Stimulated activated naive CD8-positive, alpha-beta T cell treated with anti-CD3 and anti-CD28 coated beads, Interleukin-15, amount 100 ng/mL, for 72 hours (primary cell): ENCODE data around the gene SLC66A2.
"Not testable (repeated sequence)": the region's sequence is repeated elsewhere in the genome, so short reads cannot be mapped to it uniquely, and the experiment has no call there.

ENCODE experiments used
- ATAC-seq: fragments of 150-1000 bp; cut with Tn5 transposase; 2 replicates; pipeline ENCODE4 v1.10.0; 2021; ENCODE audit warnings: mild to moderate bottlenecking, moderate library complexity
- DNase-seq, 2 donors: peaks; one replicate each; pipeline ENCODE4 v3.0.0; 2021 to 2022
- H3K27ac Mint-ChIP-seq, 2 donors: one replicate each; pipeline ENCODE4 v1.8.0; 2022; ENCODE audit warnings: mild to moderate bottlenecking in 2 of 2, mixed read lengths in 2 of 2, moderate library complexity in 2 of 2
- H3K27me3 Mint-ChIP-seq: one replicate; pipeline ENCODE4 v1.8.0; 2022; ENCODE audit warnings: mixed read lengths
- H3K4me1 Mint-ChIP-seq: one replicate; pipeline ENCODE4 v1.8.0; 2022; ENCODE audit warnings: mild to moderate bottlenecking, mixed read lengths
- H3K4me3 Mint-ChIP-seq, 2 donors: one replicate each; pipeline ENCODE4 v1.8.0; 2022; ENCODE audit warnings: mild to moderate bottlenecking in 2 of 2, mixed read lengths in 2 of 2, moderate library complexity in 1 of 2
- H3K9me3 Mint-ChIP-seq, 2 donors: one replicate each; pipeline ENCODE4 v1.8.0; 2022; ENCODE audit warnings: mixed read lengths in 2 of 2

Gene SLC66A2

GRCh38 chr18:79871026-79871390 lies 80.4 kb downstream of the SLC66A2 start:
- Mint-ChIP-seq H3K27me3 (no peaks in the 10 kb centered on the region), H3K9me3 (no peaks in the 10 kb centered on the region), H3K4me1 (no peaks in the 10 kb centered on the region), H3K4me3 (no peak overlapping the region), H3K27ac (no peak overlapping the region)
- ATAC-seq = no peak
- no peak for DNase-seq

- Mint-ChIP-seq H3K27ac (no peak overlapping the region), H3K27me3 (no peaks in the 10 kb centered on the region), H3K4me3 (no peak overlapping the region), H3K4me1 (no peaks in the 10 kb centered on the region), H3K9me3 (no peaks in the 10 kb centered on the region)
- DNase-seq = no peak
- no peak for ATAC-seq
Measured at GRCh38 chr18:79870301-79871025, 81.0 kb downstream of the SLC66A2 start.

GRCh38 chr18:79869591-79870300 lies 81.7 kb downstream of the SLC66A2 start:
- H3K4me1 Mint-ChIP-seq = no peaks in the 10 kb centered on the region
- ATAC-seq (no peak), DNase-seq (no peak)
- no peaks in the 10 kb centered on the region for H3K9me3 Mint-ChIP-seq
- no peaks in the 10 kb centered on the region for H3K27me3 Mint-ChIP-seq
- no peak overlapping the region for H3K4me3 Mint-ChIP-seq
- no peak overlapping the region for H3K27ac Mint-ChIP-seq

DNA sequence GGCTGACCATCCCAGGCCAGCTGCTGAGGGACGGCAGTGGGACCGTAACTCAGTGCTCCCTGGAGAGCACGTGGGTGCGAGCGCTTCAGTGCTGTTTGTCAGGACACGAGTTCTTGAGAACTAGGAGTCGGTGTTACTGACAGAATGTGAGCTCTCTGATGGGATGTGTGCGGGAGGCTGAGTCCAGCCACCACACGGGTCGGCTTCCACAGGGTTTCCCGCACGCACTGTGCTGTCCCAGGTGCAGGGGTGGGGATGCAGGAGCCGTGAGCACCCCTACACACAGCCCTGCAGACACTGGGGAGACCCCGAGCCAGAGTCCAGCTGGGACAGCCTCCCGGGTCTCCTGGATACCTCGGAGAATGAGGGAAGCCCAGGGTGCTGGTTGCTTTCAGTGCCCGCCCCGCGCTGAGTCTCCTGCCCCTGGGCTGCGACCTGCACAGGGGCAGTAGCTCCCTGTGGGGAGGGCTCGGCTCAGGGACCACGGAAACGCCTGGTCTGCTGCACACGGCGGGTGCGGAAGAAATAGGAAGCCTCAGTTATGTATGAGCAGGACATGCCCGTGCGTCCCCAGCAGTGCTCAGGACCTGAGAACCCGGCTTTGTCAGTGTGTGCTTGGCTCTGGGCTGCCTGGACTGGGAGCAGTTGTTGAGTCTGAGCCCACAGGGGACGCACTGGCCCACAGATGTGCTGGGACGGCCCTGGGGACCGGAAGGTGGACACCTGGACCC lies 82.5 kb downstream of the SLC66A2 start:
- no peaks in the 10 kb centered on the region for H3K27me3 Mint-ChIP-seq
- ATAC-seq = peak; percentile 8
- no peaks in the 10 kb centered on the region for H3K9me3 Mint-ChIP-seq
- no peak overlapping the region for H3K27ac Mint-ChIP-seq
- H3K4me3 Mint-ChIP-seq = no peak overlapping the region
- no peaks in the 10 kb centered on the region for H3K4me1 Mint-ChIP-seq
- no peak for DNase-seq

GRCh38 chr18:79868168-79868784 lies 83.2 kb downstream of the SLC66A2 start:
- Mint-ChIP-seq H3K9me3 (no peaks in the 10 kb centered on the region), H3K27ac (no peak overlapping the region), H3K27me3 (no peaks in the 10 kb centered on the region), H3K4me3 (no peak overlapping the region), H3K4me1 (no peaks in the 10 kb centered on the region)
- ATAC-seq (no peak), DNase-seq (no peak)

DNA sequence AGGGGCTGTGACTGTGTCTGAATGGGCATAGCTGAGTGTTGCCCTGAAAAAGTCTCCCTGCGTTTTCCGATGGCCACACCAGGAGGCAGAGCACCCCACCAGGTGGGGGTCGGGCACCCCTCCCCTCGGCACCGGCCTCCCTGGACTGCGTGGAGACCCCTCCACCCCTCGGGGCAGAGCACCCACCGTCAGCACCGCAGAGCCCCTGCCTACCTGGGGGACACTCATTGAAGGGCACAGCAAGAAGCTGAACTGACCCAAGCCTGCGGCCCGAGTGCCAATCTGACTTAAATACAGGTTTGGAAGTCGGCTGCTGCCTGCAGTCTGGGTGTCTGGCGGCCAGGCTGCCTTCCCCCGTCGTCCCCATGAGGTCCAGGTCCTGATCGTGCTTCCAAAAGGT lies 83.8 kb downstream of the SLC66A2 start:
- DNase-seq (no peak), ATAC-seq (no peak)
- no peak overlapping the region for H3K4me3 Mint-ChIP-seq
- peaks cover 0 to under 1% of the 10 kb centered on the region in 2 donors for H3K9me3 Mint-ChIP-seq
- H3K27ac Mint-ChIP-seq = no peak overlapping the region
- H3K27me3 Mint-ChIP-seq = peaks cover 3% of the 10 kb centered on the region
- H3K4me1 Mint-ChIP-seq = no peaks in the 10 kb centered on the region

DNA sequence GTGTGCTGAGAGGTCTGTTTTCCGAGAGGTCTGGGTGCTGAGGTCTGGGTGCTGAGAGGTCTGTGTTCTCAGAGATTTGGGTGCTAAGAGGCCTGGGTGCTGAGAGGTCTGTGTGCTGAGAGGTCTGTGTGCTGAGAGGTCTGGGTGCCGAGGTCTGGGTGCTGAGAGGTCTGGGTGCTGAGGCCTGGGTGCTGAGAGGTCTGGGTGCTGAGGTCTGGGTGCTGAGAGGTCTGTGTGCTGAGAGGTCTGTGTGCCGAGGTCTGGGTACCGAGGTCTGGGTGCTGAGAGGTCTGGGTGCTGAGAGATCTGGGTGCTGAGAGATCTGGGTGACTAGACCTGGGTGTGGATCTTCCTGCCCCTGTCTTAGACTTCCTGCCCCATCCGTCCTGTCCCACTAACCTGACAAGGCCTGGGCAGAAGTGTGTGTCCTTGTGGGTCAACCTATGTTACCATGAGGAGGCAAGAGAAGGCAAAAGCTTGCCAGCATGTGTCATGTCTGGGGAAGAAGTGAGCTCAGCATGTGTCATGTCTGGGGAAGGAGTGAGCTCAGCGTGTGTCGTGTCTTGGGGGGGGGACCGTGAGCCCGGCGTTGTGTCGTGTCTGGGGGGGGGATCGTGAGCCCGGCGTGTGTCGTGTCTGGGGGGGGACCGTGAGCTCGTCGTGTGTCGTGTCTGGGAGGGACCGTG lies 84.4 kb downstream of the SLC66A2 start:
- peaks cover 0 to 7% of the 10 kb centered on the region in 2 donors for H3K9me3 Mint-ChIP-seq
- H3K27me3 Mint-ChIP-seq = peaks cover 9% of the 10 kb centered on the region
- no peaks in the 10 kb centered on the region for H3K4me1 Mint-ChIP-seq
- DNase-seq (no peak), ATAC-seq (no peak)
- H3K4me3 Mint-ChIP-seq = no peak overlapping the region
- H3K27ac Mint-ChIP-seq = no peak overlapping the region

- H3K4me3 Mint-ChIP-seq, ATAC-seq, H3K27ac Mint-ChIP-seq, DNase-seq, H3K4me1 Mint-ChIP-seq: not testable (repeated sequence)
- Mint-ChIP-seq H3K27me3 (peaks cover 11% of the 10 kb centered on the region), H3K9me3 (peaks cover 5 to 15% of the 10 kb centered on the region in 2 donors)
Measured at GRCh38 chr18:79865951-79866350, 85.5 kb downstream of the SLC66A2 start.

- H3K4me3 Mint-ChIP-seq, DNase-seq, ATAC-seq, H3K4me1 Mint-ChIP-seq, H3K27ac Mint-ChIP-seq: not testable (repeated sequence)
- H3K9me3 Mint-ChIP-seq = peaks cover 5 to 15% of the 10 kb centered on the region in 2 donors
- H3K27me3 Mint-ChIP-seq = peaks cover 11% of the 10 kb centered on the region
Measured at GRCh38 chr18:79864955-79865354, 86.5 kb downstream of the SLC66A2 start.

DNA sequence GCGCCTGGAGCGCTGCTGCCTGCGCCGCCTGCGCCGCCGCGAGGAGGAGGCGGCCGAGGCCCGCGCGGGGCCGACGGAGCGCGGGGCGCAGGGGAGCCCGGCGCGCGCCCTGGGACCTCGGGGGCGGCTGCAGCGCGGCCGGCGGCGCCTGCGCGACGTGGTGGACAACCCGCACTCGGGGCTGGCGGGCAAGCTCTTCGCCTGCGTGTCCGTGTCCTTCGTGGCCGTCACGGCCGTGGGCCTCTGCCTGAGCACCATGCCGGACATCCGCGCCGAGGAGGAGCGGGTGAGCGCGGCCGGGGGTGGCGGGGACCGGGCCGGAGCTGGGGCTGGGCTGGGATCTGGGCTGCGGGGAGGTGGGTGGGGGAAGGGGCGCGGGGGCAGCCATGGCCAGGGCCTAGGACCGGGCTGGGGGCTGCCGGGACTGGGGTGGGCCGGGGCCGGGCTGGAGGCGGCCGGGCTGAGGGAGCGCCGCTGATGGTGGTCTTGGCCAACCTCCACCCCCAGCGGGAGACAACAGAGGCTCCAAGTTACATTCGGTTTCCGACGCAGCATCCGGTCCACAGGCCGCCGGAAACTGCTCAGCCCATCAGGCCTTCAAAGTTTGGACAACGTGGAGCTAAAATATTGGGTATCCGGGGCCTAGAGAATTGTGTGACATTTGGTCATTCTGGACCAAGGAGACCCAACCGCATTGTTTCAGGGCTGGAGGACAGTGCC lies 87.3 kb downstream of the SLC66A2 start:
- peak; percentile 56 for ATAC-seq
- Mint-ChIP-seq H3K27ac (no peak overlapping the region), H3K4me1 (no peaks in the 10 kb centered on the region), H3K27me3 (peaks cover 12% of the 10 kb centered on the region), H3K4me3 (no peak overlapping the region), H3K9me3 (peaks cover 5 to 15% of the 10 kb centered on the region in 2 donors)
- DNase-seq = no peak

DNA sequence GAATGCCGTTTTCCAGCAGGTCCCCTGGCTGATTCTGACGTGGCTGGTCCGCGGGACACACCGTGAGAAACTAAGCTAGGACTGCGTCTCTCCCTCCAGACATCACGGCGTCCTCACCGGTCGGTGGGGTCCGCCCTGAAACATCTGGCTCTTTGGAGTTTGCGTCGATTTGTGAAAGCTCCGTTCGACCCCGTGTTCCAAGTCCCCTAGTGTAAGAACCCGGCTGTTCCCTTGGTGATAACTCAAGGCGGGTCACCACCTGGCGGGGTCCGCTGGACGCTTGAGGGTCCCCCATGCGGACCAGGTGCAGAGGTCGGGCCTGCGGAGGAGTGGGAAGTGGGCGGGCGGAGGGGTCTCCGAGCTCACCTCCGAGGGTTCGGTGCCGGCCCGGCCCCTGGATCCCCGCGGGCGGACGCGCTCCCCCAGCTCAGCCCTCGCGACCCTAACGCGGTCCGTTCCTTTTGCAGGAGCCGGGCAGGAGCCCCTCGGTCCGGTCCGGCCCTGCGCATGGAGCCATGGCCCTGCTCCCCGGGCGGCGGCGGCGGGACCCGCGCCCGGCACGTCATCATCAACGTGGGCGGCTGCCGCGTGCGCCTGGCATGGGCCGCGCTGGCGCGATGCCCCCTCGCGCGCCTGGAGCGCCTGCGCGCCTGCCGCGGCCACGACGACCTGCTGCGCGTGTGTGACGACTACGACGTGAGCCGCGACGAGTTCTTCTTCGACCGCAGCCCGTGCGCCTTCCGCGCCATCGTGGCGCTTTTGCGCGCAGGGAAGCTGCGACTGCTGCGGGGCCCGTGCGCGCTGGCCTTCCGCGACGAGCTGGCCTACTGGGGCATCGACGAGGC lies 88.1 kb downstream of the SLC66A2 start:
- Mint-ChIP-seq H3K4me3 (no peak overlapping the region), H3K27ac (no peak overlapping the region)
- ATAC-seq = peak; percentile 47

GRCh38 chr18:79862562-79862961 lies 88.9 kb downstream of the SLC66A2 start:
- H3K27me3 Mint-ChIP-seq = peaks cover 20% of the 10 kb centered on the region
- ATAC-seq (no peak), DNase-seq (no peak)
- H3K27ac Mint-ChIP-seq = no peak overlapping the region
- peaks cover 5 to 15% of the 10 kb centered on the region in 2 donors for H3K9me3 Mint-ChIP-seq
- no peak overlapping the region for H3K4me3 Mint-ChIP-seq
- H3K4me1 Mint-ChIP-seq = peaks cover under 1% of the 10 kb centered on the region

More for the DNA sequence above, 88.1 kb downstream of the SLC66A2 start:
- H3K27me3 Mint-ChIP-seq = peaks cover 18% of the 10 kb centered on the region
- H3K9me3 Mint-ChIP-seq = peaks cover 5 to 15% of the 10 kb centered on the region in 2 donors
- H3K4me1 Mint-ChIP-seq = no peaks in the 10 kb centered on the region
- no peak for DNase-seq

DNA sequence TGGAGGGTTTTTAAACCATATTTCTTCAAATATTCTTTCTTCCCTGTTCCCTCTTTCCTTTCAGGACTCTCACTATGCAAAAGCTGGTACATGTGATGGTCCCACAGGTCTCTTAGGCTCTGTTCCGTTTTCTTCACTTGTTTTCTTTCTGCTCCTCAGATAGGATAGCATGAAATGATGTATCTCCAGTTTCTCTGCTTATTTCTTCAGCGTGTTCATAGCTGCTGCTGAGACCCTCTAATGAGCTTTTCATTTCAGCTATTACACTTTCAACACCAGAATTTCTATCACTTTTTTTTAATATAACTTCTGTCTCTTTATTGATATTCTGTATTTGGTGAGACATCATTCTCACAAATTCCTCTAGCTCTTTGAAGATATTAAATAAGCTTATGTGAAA lies 89.8 kb downstream of the SLC66A2 start:
- H3K4me1 Mint-ChIP-seq = peaks cover 8% of the 10 kb centered on the region
- H3K4me3 Mint-ChIP-seq = no peak overlapping the region
- H3K9me3 Mint-ChIP-seq = peaks cover 5 to 15% of the 10 kb centered on the region in 2 donors
- H3K27me3 Mint-ChIP-seq = peaks cover 26% of the 10 kb centered on the region
- no peak overlapping the region for H3K27ac Mint-ChIP-seq
- ATAC-seq = no peak
- no peak for DNase-seq

GRCh38 chr18:79859314-79859713 lies 92.1 kb downstream of the SLC66A2 start:
- Mint-ChIP-seq H3K27ac (no peak overlapping the region), H3K9me3 (peaks cover 5 to 15% of the 10 kb centered on the region in 2 donors), H3K4me3 (no peak overlapping the region), H3K4me1 (peaks cover 8% of the 10 kb centered on the region), H3K27me3 (peaks cover 26% of the 10 kb centered on the region)
- ATAC-seq = no peak
- DNase-seq = no peak
